AG20443 (cell line): ENCODE results near the gene GRIP1.

ENCODE experiments used
- DNase-seq: peaks from one replicate; pipeline ENCODE4 v3.0.0; 2012; ENCODE audit warnings: low spot score, mixed read lengths

The GRIP1 gene

DNA sequence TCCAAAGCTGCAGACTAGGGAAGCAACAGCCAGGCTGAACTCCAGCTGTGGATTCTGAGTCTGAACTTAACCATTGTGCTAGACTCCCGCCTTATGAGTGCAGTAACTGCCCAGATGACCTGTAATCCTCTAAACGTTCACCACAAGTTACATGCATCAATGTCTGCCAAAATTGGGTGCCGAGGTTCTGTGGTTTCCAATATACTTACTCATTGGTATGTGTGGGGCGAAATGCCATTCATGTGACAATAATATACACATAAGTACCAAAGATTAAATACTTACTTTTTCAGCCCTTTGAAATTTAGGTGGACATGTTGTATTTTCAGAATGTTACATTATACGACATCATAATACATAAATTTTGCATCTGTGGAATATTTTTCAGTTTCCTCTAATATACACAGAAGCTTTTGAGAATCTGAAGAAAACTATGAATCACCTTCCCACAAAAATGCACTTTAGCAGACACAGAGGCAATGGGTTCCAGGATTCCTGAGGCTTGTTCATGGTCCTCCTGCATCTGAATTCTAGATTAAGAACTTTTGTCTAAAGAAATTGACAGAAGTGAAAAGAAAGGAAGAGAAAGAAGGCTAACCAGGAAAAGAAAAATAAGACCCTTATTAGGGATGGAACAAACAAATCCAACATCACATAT lies 31.7 kb downstream of the GRIP1 start:
- peak; percentile 77 for DNase-seq

DNA sequence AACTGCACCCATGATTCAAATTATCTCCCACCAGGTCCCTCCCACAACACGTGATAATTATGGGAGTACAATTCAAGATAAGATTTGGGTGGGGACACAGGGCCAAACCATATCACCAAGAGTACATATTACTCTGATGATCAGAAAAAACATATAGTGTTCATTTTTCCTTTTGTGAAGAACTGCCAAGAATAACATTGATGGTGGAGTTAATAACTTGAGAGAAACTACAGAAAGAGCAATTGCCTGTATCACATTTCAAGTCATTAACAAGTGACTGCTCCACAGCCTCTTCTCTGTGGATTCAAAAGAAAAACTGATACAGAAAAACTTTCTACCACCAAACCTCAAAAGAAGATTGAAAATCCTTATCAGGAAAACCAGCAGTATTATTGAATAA lies 34.7 kb downstream of the GRIP1 start:
- DNase-seq: no peak

- DNase-seq: no peak
Observed at GRCh38 chr12:66640691-66641460, 38.0 kb downstream of the GRIP1 start.

DNA sequence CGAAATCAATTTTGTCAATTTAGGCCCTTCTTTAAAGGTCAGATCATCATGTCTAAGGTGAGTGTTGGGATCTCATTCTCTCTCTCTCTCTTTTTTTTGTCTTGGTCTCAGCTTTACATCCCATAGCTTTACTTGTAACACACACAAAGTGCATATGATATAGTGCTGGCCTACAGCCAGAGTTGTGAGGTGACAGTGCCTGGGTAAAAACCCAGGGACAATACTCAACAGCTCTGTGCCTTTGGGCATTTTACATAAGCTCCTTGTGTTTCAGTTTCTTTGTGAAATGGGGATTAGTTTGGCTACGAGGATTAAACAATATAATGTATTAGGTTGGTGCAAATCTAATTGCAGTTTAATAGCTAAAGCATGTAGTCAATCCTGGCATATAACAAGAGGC lies 40.2 kb downstream of the GRIP1 start:
- DNase-seq: no peak

- DNase-seq: no peak
Observed at GRCh38 chr12:66637699-66638301, 41.1 kb downstream of the GRIP1 start.

- no peak for DNase-seq
Observed at GRCh38 chr12:66636771-66637170, 42.1 kb downstream of the GRIP1 start.

DNA sequence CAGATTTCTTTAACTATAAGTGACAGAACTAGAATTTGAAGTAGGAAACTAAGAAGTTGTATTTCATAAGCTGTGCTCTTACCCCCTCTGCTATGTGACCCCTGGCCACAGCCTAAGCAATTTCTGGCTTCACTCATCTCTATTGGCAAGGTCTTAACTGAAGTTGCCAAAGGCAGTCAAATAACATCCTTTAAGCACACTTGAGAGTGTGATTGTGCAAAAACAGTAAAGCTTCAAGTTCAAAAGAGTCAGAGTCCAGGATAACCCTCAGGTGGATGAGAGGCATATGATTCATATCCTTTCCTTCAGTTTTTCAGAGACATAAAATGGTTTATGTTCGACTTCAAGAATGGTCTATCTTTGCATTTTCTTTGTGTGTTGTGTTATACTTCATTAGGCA lies 45.2 kb downstream of the GRIP1 start:
- DNase-seq: no peak

DNA sequence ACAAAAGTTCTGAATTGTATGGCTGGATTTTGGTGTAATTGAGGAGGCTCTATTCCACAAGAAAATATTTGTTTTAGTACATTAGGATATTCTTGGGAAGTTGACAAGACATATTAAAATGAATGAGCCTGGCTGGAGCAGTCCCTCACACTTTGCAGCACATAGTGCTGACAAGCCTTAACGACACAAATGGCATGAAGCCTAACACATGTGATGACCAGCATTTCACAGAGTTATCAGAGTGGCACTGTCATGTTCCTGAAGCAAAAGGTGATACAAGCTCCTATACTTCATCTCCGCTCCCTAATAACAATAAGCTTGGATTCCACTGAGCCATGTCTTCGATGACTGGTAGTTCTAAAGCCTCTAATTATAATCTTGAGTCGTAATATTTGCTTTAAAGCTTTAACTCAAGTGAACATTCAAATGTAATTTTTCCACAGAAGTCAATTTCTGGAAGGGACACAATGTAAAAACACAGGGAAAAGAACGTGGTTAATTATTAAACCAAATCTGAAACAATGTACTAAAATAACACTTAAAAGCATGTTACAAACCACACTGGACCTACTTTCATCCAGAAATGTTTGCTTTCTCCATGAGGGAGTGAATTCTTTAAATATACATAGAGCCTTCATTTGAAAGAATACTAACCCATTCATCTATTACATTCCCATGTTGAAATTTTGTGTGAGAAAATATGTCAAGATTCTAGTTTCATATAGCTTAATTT lies 49.6 kb downstream of the GRIP1 start:
- no peak for DNase-seq

DNA sequence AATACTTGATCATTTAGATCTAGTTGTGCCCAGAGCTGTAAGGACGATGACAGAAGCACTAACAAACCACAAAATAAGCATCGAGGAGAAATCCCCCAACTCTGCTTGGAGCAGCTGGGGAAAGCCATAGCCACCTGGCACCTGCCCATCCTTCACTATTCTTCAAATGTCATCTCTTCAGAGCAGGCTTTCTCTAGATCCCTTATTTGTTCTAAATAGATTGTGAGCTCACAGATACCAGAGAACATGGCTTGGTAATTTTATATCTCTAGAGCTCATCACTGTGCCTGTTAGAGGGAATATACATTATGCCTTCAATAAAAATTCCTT lies 50.9 kb downstream of the GRIP1 start:
- no peak for DNase-seq

DNA sequence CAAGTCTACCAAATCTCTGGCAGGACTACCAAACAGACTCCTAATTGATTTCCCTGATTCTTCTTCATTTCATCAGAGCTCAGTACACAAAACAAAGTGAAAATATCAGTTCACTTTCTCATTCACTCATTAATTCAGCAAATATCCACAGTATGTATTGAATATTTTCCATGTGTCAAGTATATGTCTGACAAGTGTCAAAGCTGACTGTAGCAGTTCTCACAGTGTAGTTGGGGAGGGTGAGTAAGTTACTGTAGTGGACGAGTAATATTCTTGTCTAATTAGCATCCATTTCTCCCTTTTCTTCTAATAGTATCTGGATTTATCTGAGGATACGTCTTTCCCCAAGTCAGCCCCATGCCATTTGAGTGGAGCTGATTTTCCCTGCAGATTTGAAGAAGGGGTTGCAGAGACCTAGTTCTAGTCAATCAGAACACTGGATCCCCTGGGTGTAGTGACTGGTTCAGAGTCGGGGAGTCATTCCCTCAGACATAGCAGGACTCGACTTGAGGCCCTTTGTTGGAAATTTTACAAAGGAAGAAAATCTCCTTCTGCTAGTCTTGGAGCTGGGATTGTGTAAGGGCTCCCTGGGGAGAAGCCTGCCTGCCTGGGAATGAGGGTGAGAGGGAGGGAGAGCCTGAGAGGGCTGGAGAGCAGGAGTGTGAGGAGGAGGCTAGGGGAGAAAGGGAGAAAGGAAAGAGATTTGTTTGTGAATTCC lies 51.4 kb downstream of the GRIP1 start:
- no peak for DNase-seq

DNA sequence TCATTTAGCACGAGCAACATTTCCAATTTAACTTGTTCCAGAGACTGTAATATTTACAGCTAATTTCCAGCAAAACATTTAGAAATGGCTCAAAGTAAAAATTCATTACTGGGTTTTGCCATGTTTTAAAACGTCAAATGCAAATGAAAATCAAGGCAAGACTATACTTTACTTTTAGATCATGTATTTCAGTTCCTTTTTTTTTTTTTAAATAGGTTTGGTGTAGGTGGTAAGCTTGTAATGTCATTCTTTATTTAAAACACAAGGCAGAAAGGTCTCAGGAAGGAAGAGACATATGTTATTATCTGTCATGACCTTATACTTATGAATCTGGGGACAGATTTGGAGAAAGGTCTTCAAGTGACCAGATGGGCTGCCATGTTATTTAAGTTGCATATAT lies 54.1 kb downstream of the GRIP1 start:
- no peak for DNase-seq

- no peak for DNase-seq
Observed at GRCh38 chr12:66623455-66623854, 55.4 kb downstream of the GRIP1 start.

DNA sequence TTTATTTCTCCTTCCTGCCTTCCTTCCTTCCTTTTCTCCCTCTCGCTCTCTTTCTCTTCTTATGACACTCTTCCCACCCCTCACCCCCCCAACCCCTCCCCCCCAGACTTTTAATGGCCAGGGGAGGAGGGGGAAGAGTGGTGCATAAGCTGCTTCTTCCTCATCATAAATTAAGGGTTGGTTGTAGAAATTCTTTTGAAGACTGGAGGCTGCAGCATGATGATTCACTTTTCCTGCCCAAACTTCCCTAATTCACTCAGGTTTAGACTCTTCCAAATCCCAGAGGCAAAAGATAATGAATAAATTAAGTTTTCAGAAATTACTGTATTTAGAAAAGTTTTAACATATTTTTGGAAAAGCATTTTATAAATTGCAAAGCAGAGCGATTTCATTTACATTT lies 58.2 kb downstream of the GRIP1 start:
- DNase-seq: no peak

DNA sequence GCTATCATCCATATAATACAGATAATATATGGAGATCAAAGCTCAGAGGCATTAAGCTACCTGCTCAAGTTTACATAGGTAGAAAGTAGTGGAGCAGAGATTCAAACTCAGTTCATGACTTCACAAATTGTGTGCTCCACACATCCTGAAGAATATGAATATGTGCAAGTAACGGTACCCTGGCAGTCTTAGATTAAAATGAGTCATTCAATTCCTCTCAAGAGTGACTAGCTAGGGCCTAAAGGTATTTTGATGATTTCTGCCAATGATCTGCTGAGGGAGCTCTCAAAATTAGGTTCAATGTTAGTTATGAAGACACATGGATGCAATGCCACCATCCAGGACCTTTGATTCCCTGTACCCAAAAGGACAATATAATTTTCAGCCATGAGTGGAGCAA lies 58.9 kb downstream of the GRIP1 start:
- DNase-seq: no peak

GRCh38 chr12:66617991-66618390 lies 60.9 kb downstream of the GRIP1 start:
- DNase-seq: no peak

- DNase-seq: no peak
Observed at GRCh38 chr12:66612090-66612775, 66.6 kb downstream of the GRIP1 start.

DNA sequence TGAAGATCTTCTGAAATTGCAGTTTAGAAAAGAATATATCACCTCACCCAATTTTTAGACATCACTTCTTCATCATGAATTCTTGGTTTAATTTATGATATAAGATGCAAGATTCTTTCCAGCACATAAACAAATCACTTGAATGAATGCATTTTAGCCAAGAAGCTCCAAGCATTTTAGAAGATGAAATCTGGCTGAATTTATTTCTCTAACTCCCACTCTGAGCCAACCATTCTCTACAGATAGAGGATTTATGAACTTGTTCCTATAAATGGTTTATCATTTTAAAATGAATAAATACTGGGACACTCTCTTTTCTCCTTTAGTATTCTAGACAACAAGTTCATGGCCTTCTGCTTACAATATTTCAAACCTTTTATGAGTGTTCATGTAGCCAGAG lies 71.7 kb downstream of the GRIP1 start:
- no peak for DNase-seq

GRCh38 chr12:66605293-66605692 lies 73.6 kb downstream of the GRIP1 start:
- no peak for DNase-seq

- DNase-seq: no peak
Observed at GRCh38 chr12:66603981-66604479, 74.8 kb downstream of the GRIP1 start.

GRCh38 chr12:66603461-66603860 lies 75.4 kb downstream of the GRIP1 start:
- no peak for DNase-seq

DNA sequence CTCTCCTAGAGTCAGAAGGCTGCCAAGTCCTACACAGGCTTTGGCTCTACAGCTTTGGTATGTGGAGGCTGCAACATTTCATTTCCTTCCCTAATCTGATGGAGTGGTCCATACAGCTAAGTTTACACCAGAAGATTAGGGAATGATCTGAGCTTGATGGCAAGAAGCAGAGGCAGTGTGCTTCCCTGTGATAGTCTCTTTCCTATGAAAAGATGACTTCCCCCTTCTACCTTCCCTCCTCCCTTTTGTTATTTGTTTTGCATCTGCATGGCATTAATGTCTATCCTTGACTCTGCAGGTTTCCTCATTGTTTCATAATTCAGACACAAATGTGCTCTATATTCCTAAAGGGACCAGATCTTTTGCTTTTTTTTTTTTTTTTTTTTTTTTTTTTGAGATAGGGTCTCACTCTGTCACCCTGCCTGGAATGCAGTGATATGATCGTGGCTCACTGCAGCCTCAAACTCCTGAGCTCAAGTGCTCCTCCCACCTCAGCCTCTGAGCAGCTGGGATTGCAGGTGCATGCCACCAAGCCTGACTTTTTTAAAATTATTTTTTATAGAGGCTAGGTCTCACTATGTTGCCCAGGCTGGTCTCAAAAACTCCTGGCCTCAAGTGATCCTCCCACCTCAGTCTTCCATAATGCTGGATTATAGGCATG lies 76.3 kb downstream of the GRIP1 start:
- no peak for DNase-seq
